Heart left ventricle (tissue), 13 donors: ENCODE results near the gene SFTPD.

Experiments used
- CTCF ChIP-seq, 12 donors: fragments of 200-600 bp; sonication (generic) in 4 of 12; IDR thresholded peaks; one replicate each; pipeline versions ENCODE4 v1.5.0 to v1.8.0; 2018 to 2022; ENCODE audit warnings: antibody characterized with exemption in 12 of 12, mild to moderate bottlenecking in 5 of 12
- POLR2A ChIP-seq, 2 donors: fragments of 450-650 bp; IDR thresholded peaks; one replicate each; pipeline ENCODE4 v1.6.1; 2017; ENCODE audit warnings: antibody characterized with exemption in 2 of 2, mild to moderate bottlenecking in 2 of 2, moderate library complexity in 2 of 2
- donor health status: ischemic (EF 13 %, LVEDD 7.1; RV severe dilation, severe dysfunction).
- donor health status: DM: no; HTN: yes; CAD: no.
- donor health status: DM: no; HTN: no; CAD: no.
- donor health status: ischemic (EF 25% LVEDD 6.9; RV normal size, moderate dysfunction).
- donor health status: ischemic (EF 25% LVEDD 5.7; RV mildly dilated, moderate dysfunction).
- donor health status: ischemic (EF 35%, LVEDD 5.7; RV mildly dilated, moderate dysfunction).
- donor health status: nonischemic (EF 11% LVEDD 7.7; RV severe dilation, severe dysfunction).
- donor health status: DM: yes; HTN: yes; CAD: no.
- donor health status: PGD.
- donor health status: ischemic (EF 29% LVEDD 5.4; RV normal size, mild dysfunction).
- donor health status: nonischemic (EF 23%, LVEDD 6.1; RV moderate dilation, normal function).

GRCh38 chr10:79948976-79949722, at the start of gene SFTPD:
- TF ChIP-seq CTCF (IDR thresholded peaks at IDR 0.05): no peak
- TF ChIP-seq POLR2A (IDR thresholded peaks at IDR 0.05): no peak
